ENCODE data around the gene MRPL19.

MRPL19 gene

DNA sequence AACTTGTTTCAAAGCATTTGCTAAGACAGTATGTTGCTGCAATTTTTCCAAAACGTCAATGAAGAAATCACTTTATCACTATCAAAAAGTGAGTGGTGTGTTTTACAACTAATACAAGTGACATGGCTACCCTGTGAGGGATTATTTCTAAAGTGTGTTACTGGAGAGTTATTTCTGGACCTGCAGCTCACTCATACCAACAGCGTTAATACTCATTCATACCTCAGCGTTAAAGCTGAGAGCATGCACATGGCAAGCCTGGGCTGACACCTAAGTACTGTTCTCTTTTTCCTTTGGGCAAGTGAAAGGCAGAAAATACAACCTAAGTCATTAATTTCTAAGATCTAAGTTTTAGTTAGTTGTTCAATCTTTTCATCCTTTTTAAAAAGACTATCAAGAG is 13.0 kb upstream of the MRPL19 start:
- Histone ChIP-seq H3K18ac (ENCODE audit: low read length) (no peak overlapping the region), H2AFZ (ENCODE audit: insufficient read depth, low read length, poor library complexity) (no peak overlapping the region), H2BK120ac (ENCODE audit: insufficient read depth, low read length, poor library complexity) (no peak overlapping the region), H3K14ac (ENCODE audit: low read length) (no peak overlapping the region), H4K91ac (ENCODE audit: low read depth, low read length) (no peak overlapping the region), H4K12ac (ENCODE audit: low read depth, low read length) (no peak overlapping the region), H3K23ac (ENCODE audit: low read length) (no peak overlapping the region), H3K4me3 (ENCODE audit: low read depth, low read length) (no peak overlapping the region), H2AK5ac (ENCODE audit: low read length) (no peak overlapping the region), H3K4me1 (ENCODE audit: control insufficient read depth in 1 of 2, insufficient read depth in 2 of 2, low read length in 2 of 2) (peaks cover 7 to 8% of the 10 kb centered on the region in 2 experiments), H3K4me2 (ENCODE audit: low read length) (no peak overlapping the region), H3K27me3 (ENCODE audit: insufficient read depth, low read length) (no peaks in the 10 kb centered on the region), H3K27ac (ENCODE audit: low read depth, low read length) (no peak overlapping the region), H2BK12ac (ENCODE audit: low read length) (no peak overlapping the region), H3K79me1 (ENCODE audit: low read length) (peaks cover 1% of the 10 kb centered on the region), H3K4ac (ENCODE audit: low read depth, low read length) (no peak overlapping the region), H3K79me2 (ENCODE audit: control insufficient read depth, insufficient read depth, low read length, poor library complexity) (no peaks in the 10 kb centered on the region), H4K8ac (ENCODE audit: low read depth, low read length) (no peak overlapping the region), H3K36me3 (ENCODE audit: control insufficient read depth in 1 of 2, insufficient read depth in 2 of 2, low read length in 2 of 2) (no peaks in the 10 kb centered on the region), H2BK5ac (ENCODE audit: low read depth, low read length, poor library complexity) (no peak overlapping the region), H3K9me3 (ENCODE audit: insufficient read depth, low read depth, low read length) (no peaks in the 10 kb centered on the region), H3K9ac (ENCODE audit: low read length) (no peak overlapping the region)
- WGBS (ENCODE audit: extremely low coverage, insufficient coverage, insufficient read length): no CpG with 5 or more reads among the region's 3 CpGs
- no peak for DNase-seq

DNA sequence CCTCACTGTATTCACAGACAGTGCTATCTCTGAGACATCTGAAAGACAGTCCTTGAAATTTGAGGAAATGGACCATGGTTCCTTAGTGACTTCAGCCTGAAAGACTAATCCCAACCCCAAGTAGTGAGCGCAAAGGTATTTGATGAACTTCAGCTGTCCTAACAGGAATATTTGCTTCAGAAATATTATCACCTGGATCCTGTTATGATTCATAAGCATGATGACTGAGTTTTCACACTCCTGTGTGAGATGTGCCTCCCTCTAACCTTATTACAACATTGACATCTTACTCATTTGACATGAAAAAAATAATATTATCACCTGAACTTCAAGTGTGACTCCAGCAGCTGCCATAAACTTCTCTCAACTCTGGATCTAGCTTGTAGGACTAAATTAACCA is 11.6 kb upstream of the MRPL19 start:
- Histone ChIP-seq H3K36me3 (ENCODE audit: control insufficient read depth in 1 of 2, insufficient read depth in 2 of 2, low read length in 2 of 2) (no peaks in the 10 kb centered on the region), H3K23ac (ENCODE audit: low read length) (no peak overlapping the region), H3K4ac (ENCODE audit: low read depth, low read length) (no peak overlapping the region), H3K14ac (ENCODE audit: low read length) (no peak overlapping the region), H3K4me1 (ENCODE audit: control insufficient read depth in 1 of 2, insufficient read depth in 2 of 2, low read length in 2 of 2) (peaks cover 7 to 8% of the 10 kb centered on the region in 2 experiments), H2AFZ (ENCODE audit: insufficient read depth, low read length, poor library complexity) (no peak overlapping the region), H4K91ac (ENCODE audit: low read depth, low read length) (no peak overlapping the region), H2BK5ac (ENCODE audit: low read depth, low read length, poor library complexity) (no peak overlapping the region), H4K12ac (ENCODE audit: low read depth, low read length) (no peak overlapping the region), H3K9me3 (ENCODE audit: insufficient read depth, low read depth, low read length) (no peaks in the 10 kb centered on the region), H3K9ac (ENCODE audit: low read length) (no peak overlapping the region), H4K8ac (ENCODE audit: low read depth, low read length) (no peak overlapping the region), H3K18ac (ENCODE audit: low read length) (no peak overlapping the region), H2BK120ac (ENCODE audit: insufficient read depth, low read length, poor library complexity) (no peak overlapping the region), H3K27ac (ENCODE audit: low read depth, low read length) (no peak overlapping the region), H2AK5ac (ENCODE audit: low read length) (no peak overlapping the region), H3K79me2 (ENCODE audit: control insufficient read depth, insufficient read depth, low read length, poor library complexity) (no peaks in the 10 kb centered on the region), H3K79me1 (ENCODE audit: low read length) (peaks cover 1% of the 10 kb centered on the region), H3K4me2 (ENCODE audit: low read length) (no peak overlapping the region), H2BK12ac (ENCODE audit: low read length) (no peak overlapping the region), H3K27me3 (ENCODE audit: insufficient read depth, low read length) (no peaks in the 10 kb centered on the region), H3K4me3 (ENCODE audit: low read depth, low read length) (no peak overlapping the region)
- peak; percentile 49 to 83 for DNase-seq
- WGBS (ENCODE audit: extremely low coverage, insufficient coverage, insufficient read length): no CpG with 5 or more reads among the region's 1 CpG

DNA sequence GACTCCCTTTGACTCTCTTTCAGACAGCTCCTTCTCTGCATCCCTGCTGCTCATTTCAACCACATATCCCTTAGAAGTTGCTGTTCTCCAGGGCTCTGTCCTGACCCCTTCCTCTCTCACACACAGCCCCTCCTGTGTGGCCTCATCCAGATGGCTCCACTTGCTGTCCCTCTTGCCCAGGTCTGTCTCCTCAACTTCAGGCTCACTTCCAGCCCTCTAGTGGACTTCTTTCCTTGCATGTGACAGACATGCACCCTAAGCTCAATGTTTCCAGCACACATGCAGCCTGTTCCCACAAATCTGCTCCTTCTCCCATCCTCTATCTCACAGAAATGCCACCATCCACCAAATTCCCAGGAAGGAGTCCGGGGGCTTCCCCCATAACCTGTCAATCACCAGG is 9.0 kb upstream of the MRPL19 start:
- H3K79me2 ChIP-seq (ENCODE audit: control insufficient read depth, insufficient read depth, low read length, poor library complexity): no peaks in the 10 kb centered on the region
- H3K9ac ChIP-seq (ENCODE audit: low read length): no peak overlapping the region
- H2BK5ac ChIP-seq (ENCODE audit: low read depth, low read length, poor library complexity): no peak overlapping the region
- H3K18ac ChIP-seq (ENCODE audit: low read length): no peak overlapping the region
- peaks cover 0 to 4% of the 10 kb centered on the region in 2 experiments for H3K4me1 ChIP-seq (ENCODE audit: control insufficient read depth in 1 of 2, insufficient read depth in 2 of 2, low read length in 2 of 2)
- H3K4me2 ChIP-seq (ENCODE audit: low read length): no peak overlapping the region
- no peaks in the 10 kb centered on the region for H3K27me3 ChIP-seq (ENCODE audit: insufficient read depth, low read length)
- H2AFZ ChIP-seq (ENCODE audit: insufficient read depth, low read length, poor library complexity): no peak overlapping the region
- WGBS (ENCODE audit: extremely low coverage, insufficient coverage, insufficient read length): no CpG with 5 or more reads among the region's 1 CpG
- no peak overlapping the region for H4K8ac ChIP-seq (ENCODE audit: low read depth, low read length)
- no peak overlapping the region for H3K27ac ChIP-seq (ENCODE audit: low read depth, low read length)
- no peak overlapping the region for H2BK12ac ChIP-seq (ENCODE audit: low read length)
- no peak overlapping the region for H3K14ac ChIP-seq (ENCODE audit: low read length)
- DNase-seq: no peak
- no peak overlapping the region for H3K4me3 ChIP-seq (ENCODE audit: low read depth, low read length)
- H2BK120ac ChIP-seq (ENCODE audit: insufficient read depth, low read length, poor library complexity): no peak overlapping the region
- no peak overlapping the region for H2AK5ac ChIP-seq (ENCODE audit: low read length)
- no peaks in the 10 kb centered on the region for H3K36me3 ChIP-seq (ENCODE audit: control insufficient read depth in 1 of 2, insufficient read depth in 2 of 2, low read length in 2 of 2)
- no peak overlapping the region for H4K12ac ChIP-seq (ENCODE audit: low read depth, low read length)
- peaks cover 1% of the 10 kb centered on the region for H3K79me1 ChIP-seq (ENCODE audit: low read length)
- H3K4ac ChIP-seq (ENCODE audit: low read depth, low read length): no peak overlapping the region
- H4K91ac ChIP-seq (ENCODE audit: low read depth, low read length): no peak overlapping the region
- H3K9me3 ChIP-seq (ENCODE audit: insufficient read depth, low read depth, low read length): no peaks in the 10 kb centered on the region
- no peak overlapping the region for H3K23ac ChIP-seq (ENCODE audit: low read length)

DNA sequence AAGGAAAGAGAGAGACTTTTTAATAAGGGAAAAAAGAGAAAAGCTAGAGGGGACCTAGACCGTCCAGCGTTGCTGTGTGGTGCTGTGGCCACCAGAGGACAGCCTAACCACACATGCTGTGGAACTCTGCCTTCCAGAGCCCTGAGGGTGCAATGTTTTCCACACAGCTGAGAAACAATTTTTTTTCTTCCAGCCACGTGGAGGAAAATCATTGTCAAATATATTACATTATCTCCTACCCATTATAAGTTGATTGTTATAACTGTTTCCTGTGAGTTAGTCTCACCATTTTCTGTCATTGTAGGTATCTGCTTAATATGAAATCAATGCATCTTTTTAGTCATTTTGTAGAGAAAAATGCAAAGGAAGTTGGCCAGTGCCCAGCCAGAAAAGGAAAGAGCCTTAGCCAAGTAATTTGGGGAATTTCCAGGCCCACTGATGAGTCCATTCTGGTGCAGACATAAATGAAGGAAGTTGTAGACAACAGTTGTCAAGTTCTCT is 5.9 kb upstream of the MRPL19 start:
- no peaks in the 10 kb centered on the region for H3K9me3 ChIP-seq (ENCODE audit: insufficient read depth, low read depth, low read length)
- H4K8ac ChIP-seq (ENCODE audit: low read depth, low read length): no peak overlapping the region
- H3K9ac ChIP-seq (ENCODE audit: low read length): no peak overlapping the region
- H3K4me2 ChIP-seq (ENCODE audit: low read length): no peak overlapping the region
- H2BK120ac ChIP-seq (ENCODE audit: insufficient read depth, low read length, poor library complexity): peak overlapping the region; percentile 33
- no peak overlapping the region for H3K4me3 ChIP-seq (ENCODE audit: low read depth, low read length)
- H3K27ac ChIP-seq (ENCODE audit: low read depth, low read length): no peak overlapping the region
- H2BK12ac ChIP-seq (ENCODE audit: low read length): no peak overlapping the region
- no peaks in the 10 kb centered on the region for H3K36me3 ChIP-seq (ENCODE audit: control insufficient read depth in 1 of 2, insufficient read depth in 2 of 2, low read length in 2 of 2)
- no peak overlapping the region for H2BK5ac ChIP-seq (ENCODE audit: low read depth, low read length, poor library complexity)
- no CpG with 5 or more reads among the region's 3 CpGs for WGBS (ENCODE audit: extremely low coverage, insufficient coverage, insufficient read length)
- peak; percentile 62 to 79 for DNase-seq
- H3K23ac ChIP-seq (ENCODE audit: low read length): no peak overlapping the region
- H2AK5ac ChIP-seq (ENCODE audit: low read length): no peak overlapping the region
- no peaks in the 10 kb centered on the region for H3K79me2 ChIP-seq (ENCODE audit: control insufficient read depth, insufficient read depth, low read length, poor library complexity)
- no peak overlapping the region for H4K12ac ChIP-seq (ENCODE audit: low read depth, low read length)
- H2AFZ ChIP-seq (ENCODE audit: insufficient read depth, low read length, poor library complexity): no peak overlapping the region
- no peak overlapping the region for H3K14ac ChIP-seq (ENCODE audit: low read length)
- H3K27me3 ChIP-seq (ENCODE audit: insufficient read depth, low read length): no peaks in the 10 kb centered on the region
- H3K4me1 ChIP-seq (ENCODE audit: control insufficient read depth in 1 of 2, insufficient read depth in 2 of 2, low read length in 2 of 2): no peaks in the 10 kb centered on the region
- H3K4ac ChIP-seq (ENCODE audit: low read depth, low read length): no peak overlapping the region
- H3K79me1 ChIP-seq (ENCODE audit: low read length): no peaks in the 10 kb centered on the region
- H4K91ac ChIP-seq (ENCODE audit: low read depth, low read length): no peak overlapping the region
- H3K18ac ChIP-seq (ENCODE audit: low read length): no peak overlapping the region

Measured in trophoblast cell (in vitro differentiated cells and primary cell).